Inflammatory macrophage (primary cell): ENCODE results near the gene SHROOM3.

ENCODE experiments used
- DNase-seq, 2 donors: peaks; one replicate each; pipeline ENCODE4 v3.0.0-alpha.2; 2020 to 2022

Gene SHROOM3

GRCh38 chr4:76790377-76790776, 355.3 kb downstream of the SHROOM3 start:
- DNase-seq = no peak

GRCh38 chr4:76791479-76791878, 356.4 kb downstream of the SHROOM3 start:
- no peak for DNase-seq

- DNase-seq = no peak
Observed at GRCh38 chr4:76792418-76792817, 357.4 kb downstream of the SHROOM3 start.

- DNase-seq = no peak
Observed at GRCh38 chr4:76795243-76795642, 360.2 kb downstream of the SHROOM3 start.

- no peak for DNase-seq
Observed at GRCh38 chr4:76799140-76799539, 364.1 kb downstream of the SHROOM3 start.

- no peak for DNase-seq
Observed at GRCh38 chr4:76799718-76800117, 364.7 kb downstream of the SHROOM3 start.

GRCh38 chr4:76800902-76801301, 365.9 kb downstream of the SHROOM3 start:
- DNase-seq = no peak

- no peak for DNase-seq
Observed at GRCh38 chr4:76801621-76802235, 366.7 kb downstream of the SHROOM3 start.

- no peak for DNase-seq
Observed at GRCh38 chr4:76802236-76803021, 367.4 kb downstream of the SHROOM3 start.

GRCh38 chr4:76803522-76803921, 368.5 kb downstream of the SHROOM3 start:
- DNase-seq = no peak

GRCh38 chr4:76804096-76804495, 369.1 kb downstream of the SHROOM3 start:
- no peak for DNase-seq

GRCh38 chr4:76806346-76806745, 371.3 kb downstream of the SHROOM3 start:
- no peak for DNase-seq

- no peak for DNase-seq
Observed at GRCh38 chr4:76806757-76807156, 371.7 kb downstream of the SHROOM3 start.

- no peak for DNase-seq
Observed at GRCh38 chr4:76809594-76810305, 374.7 kb downstream of the SHROOM3 start.

GRCh38 chr4:76811604-76812412, 376.8 kb downstream of the SHROOM3 start:
- DNase-seq = no peak

- no peak for DNase-seq
Observed at GRCh38 chr4:76813070-76813469, 378.0 kb downstream of the SHROOM3 start.

GRCh38 chr4:76821641-76822040, 386.6 kb downstream of the SHROOM3 start:
- DNase-seq = no peak

GRCh38 chr4:76822303-76822702, 387.3 kb downstream of the SHROOM3 start:
- no peak for DNase-seq

- no peak for DNase-seq
Observed at GRCh38 chr4:76823495-76823894, 388.5 kb downstream of the SHROOM3 start.

- DNase-seq = no peak
Observed at GRCh38 chr4:76830612-76830963, 395.6 kb downstream of the SHROOM3 start.

- DNase-seq = no peak
Observed at GRCh38 chr4:76830964-76831703, 396.1 kb downstream of the SHROOM3 start.

GRCh38 chr4:76831711-76832373, 396.8 kb downstream of the SHROOM3 start:
- no peak for DNase-seq
